ENCODE measurements around the gene TRIB2. TPM values are rescaled to one million over a fixed set of nuclear protein-coding genes. Genes with fewer than 3 reads are reported as not detected.

TRIB2 gene
- total RNA-seq, 1 donor from 2014 or later, result 90.9 TPM

GRCh38 chr2:12712881-12713280 is 3.9 kb upstream of the TRIB2 start:
- peaks cover 4% of the 10 kb centered on the region for H3K27me3 Mint-ChIP-seq

GRCh38 chr2:12714391-12715221 is 2.1 kb upstream of the TRIB2 start:
- Mint-ChIP-seq H3K27me3 (peaks cover 4% of the 10 kb centered on the region), H3K4me3 (peak overlapping the region; percentile 46), H3K27ac (peak overlapping the region; percentile 7), H3K36me3 (no peaks in the 10 kb centered on the region), H3K4me1 (ENCODE audit: unreplicated experiment) (peaks cover 19% of the 10 kb centered on the region), H3K9me3 (peaks cover 9% of the 10 kb centered on the region)
- TF ChIP-seq CTCF (conservative IDR thresholded peaks at IDR 0.05), result no peak
- no peak for DNase-seq (ENCODE audit: extremely low spot score, unreplicated experiment)

More at GRCh38 chr2:12712881-12713280, 3.9 kb upstream of the TRIB2 start:
- Mint-ChIP-seq H3K9me3 (peaks cover 9% of the 10 kb centered on the region), H3K27ac (no peak overlapping the region), H3K4me3 (no peak overlapping the region), H3K36me3 (no peaks in the 10 kb centered on the region), H3K4me1 (ENCODE audit: unreplicated experiment) (peaks cover 20% of the 10 kb centered on the region)
- DNase-seq (ENCODE audit: extremely low spot score, unreplicated experiment), result no peak
- TF ChIP-seq CTCF (conservative IDR thresholded peaks at IDR 0.05), result no peak

GRCh38 chr2:12715258-12716031 is 1.3 kb upstream of the TRIB2 start:
- DNase-seq (ENCODE audit: extremely low spot score, unreplicated experiment), result no peak
- Mint-ChIP-seq H3K4me1 (ENCODE audit: unreplicated experiment) (peaks cover 20% of the 10 kb centered on the region), H3K9me3 (peaks cover 9% of the 10 kb centered on the region), H3K4me3 (peak overlapping the region; percentile 95), H3K27me3 (peaks cover 4% of the 10 kb centered on the region), H3K27ac (peak overlapping the region; percentile 92), H3K36me3 (no peaks in the 10 kb centered on the region)
- no peak for TF ChIP-seq CTCF (conservative IDR thresholded peaks at IDR 0.05)

- TF ChIP-seq CTCF (conservative IDR thresholded peaks at IDR 0.05), result peak; percentile 77
- peaks cover 9% of the 10 kb centered on the region for H3K9me3 Mint-ChIP-seq
- H3K4me1 Mint-ChIP-seq (ENCODE audit: unreplicated experiment), result peaks cover 25% of the 10 kb centered on the region
- DNase-seq (ENCODE audit: extremely low spot score, unreplicated experiment), result peak; percentile 80
- H3K27me3 Mint-ChIP-seq, result peaks cover 4% of the 10 kb centered on the region
- H3K36me3 Mint-ChIP-seq, result no peaks in the 10 kb centered on the region
- H3K27ac Mint-ChIP-seq, result peak overlapping the region; percentile 92
- H3K4me3 Mint-ChIP-seq, result peak overlapping the region; percentile 95
Observed at GRCh38 chr2:12716032-12716281, 779 bp upstream of the TRIB2 start.

GRCh38 chr2:12717191-12718014 is 667 bp downstream of the TRIB2 start:
- peak overlapping the region; percentile 98 for H3K4me3 Mint-ChIP-seq
- H3K4me1 Mint-ChIP-seq (ENCODE audit: unreplicated experiment), result peaks cover 39% of the 10 kb centered on the region
- peak; percentile 78 for DNase-seq (ENCODE audit: extremely low spot score, unreplicated experiment)
- H3K9me3 Mint-ChIP-seq, result peaks cover 5% of the 10 kb centered on the region
- peaks cover 5% of the 10 kb centered on the region for H3K36me3 Mint-ChIP-seq
- peaks cover 4% of the 10 kb centered on the region for H3K27me3 Mint-ChIP-seq
- peak overlapping the region; percentile 86 for H3K27ac Mint-ChIP-seq
- TF ChIP-seq CTCF (conservative IDR thresholded peaks at IDR 0.05), result peak; percentile 66

Measured in type B pancreatic cell (in vitro differentiated cells).